Dermis microvascular lymphatic vessel endothelial cell (primary cell): ENCODE data around the gene SDK1. TPM values are rescaled to one million over a fixed set of nuclear protein-coding genes. Genes with fewer than 3 reads are reported as not detected.
"Not testable (repeated sequence)": the region's sequence is repeated elsewhere in the genome, so short reads cannot be mapped to it uniquely, and the experiment has no call there.

ENCODE experiments used
- DNase-seq, 2 donors: peaks; one replicate each; pipeline versions ENCODE4 v3.0.0 to v3.0.0-alpha.2; 2010; ENCODE audit warnings: low read depth in 2 of 2
- total RNA-seq: library from RNA; depleted of rRNA; stranded (reverse); fragments of >200 nt; gene quantifications from 2 replicates; pipeline ENCODE4 v1.2.1, GENCODE V29; 2014

SDK1 gene
- total RNA-seq, 1 donor from 2014 or later, result 0.39 TPM

- no peak for DNase-seq
Observed at GRCh38 chr7:4237296-4238235, 936.5 kb downstream of the SDK1 start.

- DNase-seq, result no peak
Observed at GRCh38 chr7:4238861-4239260, 937.8 kb downstream of the SDK1 start.

GRCh38 chr7:4240042-4240441 lies 939.0 kb downstream of the SDK1 start:
- no peak for DNase-seq

- no peak for DNase-seq
Observed at GRCh38 chr7:4240520-4241303, 939.7 kb downstream of the SDK1 start.

GRCh38 chr7:4241304-4241612 lies 940.2 kb downstream of the SDK1 start:
- DNase-seq, result no peak

- no peak for DNase-seq
Observed at GRCh38 chr7:4241791-4242190, 940.7 kb downstream of the SDK1 start.

- DNase-seq, result no peak
Observed at GRCh38 chr7:4242706-4243105, 941.7 kb downstream of the SDK1 start.

- no peak for DNase-seq
Observed at GRCh38 chr7:4244041-4244440, 943.0 kb downstream of the SDK1 start.

GRCh38 chr7:4244635-4245034 lies 943.6 kb downstream of the SDK1 start:
- DNase-seq, result no peak

- no peak for DNase-seq
Observed at GRCh38 chr7:4245135-4245865, 944.2 kb downstream of the SDK1 start.

GRCh38 chr7:4245866-4246470 lies 944.9 kb downstream of the SDK1 start:
- DNase-seq, result no peak

- no peak for DNase-seq
Observed at GRCh38 chr7:4246536-4246935, 945.5 kb downstream of the SDK1 start.

GRCh38 chr7:4247106-4247876 lies 946.2 kb downstream of the SDK1 start:
- no peak for DNase-seq

- DNase-seq, result no peak
Observed at GRCh38 chr7:4248295-4248694, 947.2 kb downstream of the SDK1 start.

- DNase-seq, result no peak
Observed at GRCh38 chr7:4249241-4249640, 948.2 kb downstream of the SDK1 start.

- no peak for DNase-seq
Observed at GRCh38 chr7:4255336-4255735, 954.3 kb downstream of the SDK1 start.

- no peak for DNase-seq
Observed at GRCh38 chr7:4256286-4256685, 955.2 kb downstream of the SDK1 start.

GRCh38 chr7:4257146-4258111 lies 956.4 kb downstream of the SDK1 start:
- DNase-seq, result no peak

- DNase-seq, result not testable (repeated sequence)
Observed at GRCh38 chr7:4260116-4260515, 959.1 kb downstream of the SDK1 start.
